WTC11 (cell line): ENCODE measurements around the gene FLNA. TPM values are rescaled to one million over a fixed set of nuclear protein-coding genes. Genes with fewer than 3 reads are reported as not detected.

ENCODE experiments used
- ATAC-seq: fragments of 200-7000 bp; cut with Tn5 transposase; 2 replicates; pipeline ENCODE4 v1.10.0; 2021; ENCODE audit warnings: mild to moderate bottlenecking, moderate library complexity
- CTCF ChIA-PET: fragments of 300-600 bp; sonication (Branson Sonifier 250); formaldehyde crosslinking; loops from one replicate; lab custom pipeline; 2021; ENCODE audit warnings: antibody characterized with exemption; lab: Charles Lee
- POLR2A ChIA-PET: fragments of 350-600 bp; sonication (Branson Sonifier 250); formaldehyde crosslinking; loops from one replicate; lab custom pipeline; 2021; ENCODE audit warnings: antibody characterized with exemption; lab: Charles Lee
- DNase-seq: peaks from one replicate; pipeline ENCODE4 v3.0.0; 2021; ENCODE audit warnings: low spot score
- H3K27ac Mint-ChIP-seq: 2 replicates; pipeline ENCODE4 v1.8.0; 2021; ENCODE audit warnings: mixed read lengths
- H3K27me3 Mint-ChIP-seq: 2 replicates; pipeline ENCODE4 v1.8.0; 2021; ENCODE audit warnings: low read depth, mild to moderate bottlenecking, moderate library complexity, mixed read lengths
- H3K36me3 Mint-ChIP-seq: 2 replicates; pipeline ENCODE4 v1.8.0; 2021; ENCODE audit warnings: mixed read lengths
- H3K4me1 Mint-ChIP-seq: 2 replicates; pipeline ENCODE4 v1.8.0; 2022; ENCODE audit warnings: mixed read lengths
- H3K4me3 Mint-ChIP-seq: 2 replicates; pipeline ENCODE4 v1.8.0; 2021; ENCODE audit warnings: mild to moderate bottlenecking, moderate library complexity, mixed read lengths
- H3K9me3 Mint-ChIP-seq: 2 replicates; pipeline ENCODE4 v1.8.0; 2021; ENCODE audit warnings: mixed read lengths
- ATF3 ChIP-seq: sonication (generic); formaldehyde crosslinking; conservative IDR thresholded peaks from 2 replicates; pipeline ENCODE4 v1.8.1; 2022; ENCODE audit warnings: mild to moderate bottlenecking, missing genetic modification reagents
- CREB1 ChIP-seq: sonication (generic); formaldehyde crosslinking; IDR thresholded peaks from 2 replicates; pipeline ENCODE4 v1.8.0; 2023; ENCODE audit warnings: mild to moderate bottlenecking, missing genetic modification reagents
- ELF4 ChIP-seq: sonication (generic); formaldehyde crosslinking; IDR thresholded peaks from 2 replicates; pipeline ENCODE4 v1.8.1; 2022; ENCODE audit warnings: low read depth, mild to moderate bottlenecking, moderate library complexity, missing genetic modification reagents
- FOXP4 ChIP-seq: sonication (generic); formaldehyde crosslinking; IDR thresholded peaks from 2 replicates; pipeline ENCODE4 v1.8.0; 2022; ENCODE audit warnings: mild to moderate bottlenecking, missing genetic modification reagents
- JAZF1 ChIP-seq: fragments of 250-450 bp; sonication (Bioruptor Pico); IDR thresholded peaks from 2 replicates; pipeline ENCODE4 v1.9.0; 2021; ENCODE audit warnings: moderate library complexity, mild to moderate bottlenecking, inconsistent platforms
- KAT7 ChIP-seq: sonication (generic); formaldehyde crosslinking; IDR thresholded peaks from 2 replicates; pipeline ENCODE4 v1.8.1; 2023; ENCODE audit warnings: missing genetic modification reagents, mild to moderate bottlenecking, borderline replicate concordance
- MXD4 ChIP-seq: fragments of 250-450 bp; sonication (Bioruptor Pico); IDR thresholded peaks from 2 replicates; pipeline ENCODE4 v1.8.0; 2021; ENCODE audit warnings: mild to moderate bottlenecking, moderate library complexity, borderline replicate concordance
- NFATC4 ChIP-seq: fragments of 250-450 bp; sonication (Bioruptor Pico); IDR thresholded peaks from 2 replicates; pipeline ENCODE4 v1.9.0; 2021; ENCODE audit warnings: mild to moderate bottlenecking
- NFYB ChIP-seq: sonication (generic); formaldehyde crosslinking; conservative IDR thresholded peaks from 2 replicates; pipeline ENCODE4 v1.8.0; 2022; ENCODE audit warnings: low read depth, missing genetic modification reagents
- TEAD1 ChIP-seq: sonication (generic); formaldehyde crosslinking; IDR thresholded peaks from 2 replicates; pipeline ENCODE4 v1.8.0; 2022; ENCODE audit warnings: mild to moderate bottlenecking, missing genetic modification reagents
- TP53 ChIP-seq: sonication (generic); formaldehyde crosslinking; IDR thresholded peaks from 2 replicates; pipeline ENCODE4 v1.8.1; 2023; ENCODE audit warnings: mild to moderate bottlenecking, missing genetic modification reagents
- ZNF138 ChIP-seq: sonication (generic); formaldehyde crosslinking; conservative IDR thresholded peaks from 2 replicates; pipeline ENCODE4 v1.8.1; 2022; ENCODE audit warnings: mild to moderate bottlenecking, moderate library complexity, missing genetic modification reagents
- ZNF263 ChIP-seq: sonication (generic); formaldehyde crosslinking; IDR thresholded peaks from 2 replicates; pipeline ENCODE4 v1.8.1; 2022; ENCODE audit warnings: low read depth, mild to moderate bottlenecking, moderate library complexity, missing genetic modification reagents
- ZNF281 ChIP-seq: sonication (generic); formaldehyde crosslinking; IDR thresholded peaks from 2 replicates; pipeline ENCODE4 v1.8.0; 2023; ENCODE audit warnings: mild to moderate bottlenecking, missing genetic modification reagents
- total RNA-seq: library from RNA; stranded (reverse); gene quantifications from 3 replicates; pipeline ENCODE4 v1.2.3, GENCODE V29; 2021
- TF ChIP-seq, protein P1 (sequence below): sonication (generic); formaldehyde crosslinking; IDR thresholded peaks from 2 replicates; pipeline ENCODE4 v1.8.1; 2023; ENCODE audit warnings: mild to moderate bottlenecking, missing genetic modification reagents
- TF ChIP-seq, protein P2 (sequence below): sonication (generic); formaldehyde crosslinking; IDR thresholded peaks from 2 replicates; pipeline ENCODE4 v1.8.0; 2023; ENCODE audit warnings: missing genetic modification reagents, mild to moderate bottlenecking, borderline replicate concordance
- TF ChIP-seq, protein P3 (sequence below): sonication (generic); formaldehyde crosslinking; IDR thresholded peaks from 2 replicates; pipeline ENCODE4 v1.8.1; 2023; ENCODE audit warnings: mild to moderate bottlenecking, moderate library complexity, missing genetic modification reagents

Gene FLNA
- total RNA-seq, 1 experiment from 2014 or later: 1,017 TPM

- DNase-seq: no peak
- H3K4me1 Mint-ChIP-seq: no peaks in the 10 kb centered on the region
- ATAC-seq: no peak
- ChIA-PET POLR2A (no interaction called here), CTCF (no interaction called here)
- no peak for TF ChIP-seq TEAD1 (CRISPR knock-in tag)
- no peak overlapping the region for H3K27ac Mint-ChIP-seq
- H3K36me3 Mint-ChIP-seq: peaks cover 35% of the 10 kb centered on the region
- H3K27me3 Mint-ChIP-seq: no peaks in the 10 kb centered on the region
- no peaks in the 10 kb centered on the region for H3K9me3 Mint-ChIP-seq
- H3K4me3 Mint-ChIP-seq: no peak overlapping the region
Observed at GRCh38 chrX:154354516-154354915, 19.9 kb downstream of the FLNA start.

GRCh38 chrX:154354013-154354412 is 20.4 kb downstream of the FLNA start:
- DNase-seq: no peak
- Mint-ChIP-seq H3K36me3 (peaks cover 35% of the 10 kb centered on the region), H3K4me1 (no peaks in the 10 kb centered on the region), H3K27ac (no peak overlapping the region), H3K9me3 (no peaks in the 10 kb centered on the region), H3K27me3 (no peaks in the 10 kb centered on the region)
- ChIA-PET CTCF (no interaction called here), POLR2A (no interaction called here)
- no peak for TF ChIP-seq ELF4 (CRISPR knock-in tag)
- TF ChIP-seq, protein P1, sequence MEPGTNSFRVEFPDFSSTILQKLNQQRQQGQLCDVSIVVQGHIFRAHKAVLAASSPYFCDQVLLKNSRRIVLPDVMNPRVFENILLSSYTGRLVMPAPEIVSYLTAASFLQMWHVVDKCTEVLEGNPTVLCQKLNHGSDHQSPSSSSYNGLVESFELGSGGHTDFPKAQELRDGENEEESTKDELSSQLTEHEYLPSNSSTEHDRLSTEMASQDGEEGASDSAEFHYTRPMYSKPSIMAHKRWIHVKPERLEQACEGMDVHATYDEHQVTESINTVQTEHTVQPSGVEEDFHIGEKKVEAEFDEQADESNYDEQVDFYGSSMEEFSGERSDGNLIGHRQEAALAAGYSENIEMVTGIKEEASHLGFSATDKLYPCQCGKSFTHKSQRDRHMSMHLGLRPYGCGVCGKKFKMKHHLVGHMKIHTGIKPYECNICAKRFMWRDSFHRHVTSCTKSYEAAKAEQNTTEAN (CRISPR knock-in tag): no peak
- TF ChIP-seq JAZF1 (CRISPR knock-in tag): no peak
- TF ChIP-seq MXD4 (CRISPR knock-in tag): no peak
- no peak for TF ChIP-seq NFYB (CRISPR knock-in tag)
- no peak for TF ChIP-seq ATF3 (CRISPR knock-in tag)
- no peak for TF ChIP-seq NFATC4 (CRISPR knock-in tag)
- TF ChIP-seq, protein P2, sequence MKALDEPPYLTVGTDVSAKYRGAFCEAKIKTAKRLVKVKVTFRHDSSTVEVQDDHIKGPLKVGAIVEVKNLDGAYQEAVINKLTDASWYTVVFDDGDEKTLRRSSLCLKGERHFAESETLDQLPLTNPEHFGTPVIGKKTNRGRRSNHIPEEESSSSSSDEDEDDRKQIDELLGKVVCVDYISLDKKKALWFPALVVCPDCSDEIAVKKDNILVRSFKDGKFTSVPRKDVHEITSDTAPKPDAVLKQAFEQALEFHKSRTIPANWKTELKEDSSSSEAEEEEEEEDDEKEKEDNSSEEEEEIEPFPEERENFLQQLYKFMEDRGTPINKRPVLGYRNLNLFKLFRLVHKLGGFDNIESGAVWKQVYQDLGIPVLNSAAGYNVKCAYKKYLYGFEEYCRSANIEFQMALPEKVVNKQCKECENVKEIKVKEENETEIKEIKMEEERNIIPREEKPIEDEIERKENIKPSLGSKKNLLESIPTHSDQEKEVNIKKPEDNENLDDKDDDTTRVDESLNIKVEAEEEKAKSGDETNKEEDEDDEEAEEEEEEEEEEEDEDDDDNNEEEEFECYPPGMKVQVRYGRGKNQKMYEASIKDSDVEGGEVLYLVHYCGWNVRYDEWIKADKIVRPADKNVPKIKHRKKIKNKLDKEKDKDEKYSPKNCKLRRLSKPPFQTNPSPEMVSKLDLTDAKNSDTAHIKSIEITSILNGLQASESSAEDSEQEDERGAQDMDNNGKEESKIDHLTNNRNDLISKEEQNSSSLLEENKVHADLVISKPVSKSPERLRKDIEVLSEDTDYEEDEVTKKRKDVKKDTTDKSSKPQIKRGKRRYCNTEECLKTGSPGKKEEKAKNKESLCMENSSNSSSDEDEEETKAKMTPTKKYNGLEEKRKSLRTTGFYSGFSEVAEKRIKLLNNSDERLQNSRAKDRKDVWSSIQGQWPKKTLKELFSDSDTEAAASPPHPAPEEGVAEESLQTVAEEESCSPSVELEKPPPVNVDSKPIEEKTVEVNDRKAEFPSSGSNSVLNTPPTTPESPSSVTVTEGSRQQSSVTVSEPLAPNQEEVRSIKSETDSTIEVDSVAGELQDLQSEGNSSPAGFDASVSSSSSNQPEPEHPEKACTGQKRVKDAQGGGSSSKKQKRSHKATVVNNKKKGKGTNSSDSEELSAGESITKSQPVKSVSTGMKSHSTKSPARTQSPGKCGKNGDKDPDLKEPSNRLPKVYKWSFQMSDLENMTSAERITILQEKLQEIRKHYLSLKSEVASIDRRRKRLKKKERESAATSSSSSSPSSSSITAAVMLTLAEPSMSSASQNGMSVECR (CRISPR knock-in tag): no peak
- no peak for TF ChIP-seq KAT7 (CRISPR knock-in tag)
- TF ChIP-seq ZNF281 (CRISPR knock-in tag): no peak
- TF ChIP-seq ZNF138: no peak
- TF ChIP-seq ZNF263 (CRISPR knock-in tag): no peak
- TF ChIP-seq, all 79 proteins: peak for 0
- ATAC-seq: no peak
- H3K4me3 Mint-ChIP-seq: no peak overlapping the region

GRCh38 chrX:154353172-154353843 is 21.1 kb downstream of the FLNA start:
- DNase-seq (no peak), ATAC-seq (no peak)
- H3K36me3 Mint-ChIP-seq: peaks cover 27% of the 10 kb centered on the region
- POLR2A ChIA-PET: no interaction called here
- no peaks in the 10 kb centered on the region for H3K9me3 Mint-ChIP-seq
- no peak overlapping the region for H3K4me3 Mint-ChIP-seq
- CTCF ChIA-PET: no interaction called here
- no peaks in the 10 kb centered on the region for H3K4me1 Mint-ChIP-seq
- no peaks in the 10 kb centered on the region for H3K27me3 Mint-ChIP-seq
- H3K27ac Mint-ChIP-seq: no peak overlapping the region
- TF ChIP-seq MXD4 (CRISPR knock-in tag) (no peak), FOXP4 (no peak), CREB1 (CRISPR knock-in tag) (no peak), TP53 (CRISPR knock-in tag) (no peak)
- TF ChIP-seq, protein P3, sequence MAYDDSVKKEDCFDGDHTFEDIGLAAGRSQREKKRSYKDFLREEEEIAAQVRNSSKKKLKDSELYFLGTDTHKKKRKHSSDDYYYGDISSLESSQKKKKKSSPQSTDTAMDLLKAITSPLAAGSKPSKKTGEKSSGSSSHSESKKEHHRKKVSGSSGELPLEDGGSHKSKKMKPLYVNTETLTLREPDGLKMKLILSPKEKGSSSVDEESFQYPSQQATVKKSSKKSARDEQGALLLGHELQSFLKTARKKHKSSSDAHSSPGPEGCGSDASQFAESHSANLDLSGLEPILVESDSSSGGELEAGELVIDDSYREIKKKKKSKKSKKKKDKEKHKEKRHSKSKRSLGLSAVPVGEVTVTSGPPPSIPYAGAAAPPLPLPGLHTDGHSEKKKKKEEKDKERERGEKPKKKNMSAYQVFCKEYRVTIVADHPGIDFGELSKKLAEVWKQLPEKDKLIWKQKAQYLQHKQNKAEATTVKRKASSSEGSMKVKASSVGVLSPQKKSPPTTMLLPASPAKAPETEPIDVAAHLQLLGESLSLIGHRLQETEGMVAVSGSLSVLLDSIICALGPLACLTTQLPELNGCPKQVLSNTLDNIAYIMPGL (CRISPR knock-in tag): no peak
- TF ChIP-seq, protein P1 (CRISPR knock-in tag): no peak
